ENCODE data around the gene REP15.

- TF ChIP-seq, protein P1, sequence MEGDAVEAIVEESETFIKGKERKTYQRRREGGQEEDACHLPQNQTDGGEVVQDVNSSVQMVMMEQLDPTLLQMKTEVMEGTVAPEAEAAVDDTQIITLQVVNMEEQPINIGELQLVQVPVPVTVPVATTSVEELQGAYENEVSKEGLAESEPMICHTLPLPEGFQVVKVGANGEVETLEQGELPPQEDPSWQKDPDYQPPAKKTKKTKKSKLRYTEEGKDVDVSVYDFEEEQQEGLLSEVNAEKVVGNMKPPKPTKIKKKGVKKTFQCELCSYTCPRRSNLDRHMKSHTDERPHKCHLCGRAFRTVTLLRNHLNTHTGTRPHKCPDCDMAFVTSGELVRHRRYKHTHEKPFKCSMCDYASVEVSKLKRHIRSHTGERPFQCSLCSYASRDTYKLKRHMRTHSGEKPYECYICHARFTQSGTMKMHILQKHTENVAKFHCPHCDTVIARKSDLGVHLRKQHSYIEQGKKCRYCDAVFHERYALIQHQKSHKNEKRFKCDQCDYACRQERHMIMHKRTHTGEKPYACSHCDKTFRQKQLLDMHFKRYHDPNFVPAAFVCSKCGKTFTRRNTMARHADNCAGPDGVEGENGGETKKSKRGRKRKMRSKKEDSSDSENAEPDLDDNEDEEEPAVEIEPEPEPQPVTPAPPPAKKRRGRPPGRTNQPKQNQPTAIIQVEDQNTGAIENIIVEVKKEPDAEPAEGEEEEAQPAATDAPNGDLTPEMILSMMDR (IDR thresholded peaks at IDR 0.05; ENCODE audit: low read length) = peak; percentile 88
- TF ChIP-seq EZH2 (IDR thresholded peaks at IDR 0.05; ENCODE audit: borderline replicate concordance, low read length) = no peak
Measured at GRCh38 chr12:27703720-27704452, 7.6 kb downstream of the REP15 start.
